AML-193 (cell line): ENCODE measurements around the gene ATRIP.
A peak's percentile ranks its signal among the peaks of the same experiment; 100 is the strongest.
"Not testable (repeated sequence)": the region's sequence is repeated elsewhere in the genome, so short reads cannot be mapped to it uniquely, and the experiment has no call there.

Experiments
- DNase-seq, 2 experiments: peaks; one replicate each; lab custom pipeline; 2025; lab: John Stamatoyannopoulos, UW

Gene ATRIP

DNA sequence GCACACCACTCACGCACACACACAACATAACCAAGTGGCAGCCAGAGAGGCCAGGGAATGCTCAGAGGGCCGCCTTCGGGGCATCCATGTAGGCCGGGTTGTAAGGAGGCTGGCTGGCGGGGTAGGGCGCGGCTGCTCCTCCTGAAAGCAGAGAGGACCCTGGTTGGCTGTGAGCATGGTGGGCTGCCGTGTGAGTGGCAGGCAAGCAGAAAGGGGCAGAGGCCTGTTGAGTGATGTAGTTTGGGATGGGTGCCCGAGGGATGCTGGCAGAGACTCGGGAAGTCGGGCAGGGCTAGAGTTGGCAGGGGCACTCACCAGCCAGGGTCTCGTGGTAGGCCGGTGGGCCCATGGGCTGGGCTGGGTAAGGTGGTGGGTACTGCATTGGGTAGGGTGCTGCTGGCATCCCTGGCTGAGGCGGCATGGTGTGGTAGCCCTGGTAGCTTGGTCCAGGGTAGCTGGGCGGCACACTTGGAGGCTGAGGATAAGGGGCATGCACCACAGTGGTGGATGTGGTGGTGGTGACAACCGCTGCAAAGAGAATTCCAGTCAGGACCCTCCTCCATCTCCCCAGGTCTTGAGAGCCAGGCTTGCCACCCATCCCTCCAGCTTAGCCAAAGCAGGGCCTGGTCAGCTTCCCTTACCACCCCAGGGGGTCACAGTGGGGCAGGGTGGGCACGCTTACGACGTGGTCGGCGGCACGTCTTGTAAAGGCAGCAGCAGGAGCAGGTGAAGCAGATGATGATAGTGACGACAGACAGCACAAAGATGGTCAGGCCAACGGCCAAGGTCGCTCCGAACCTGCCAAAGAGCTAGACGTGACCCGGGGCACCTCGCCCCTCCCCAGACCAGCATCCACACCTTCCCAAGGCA lies 22.7 kb downstream of the ATRIP start:
- no peak for DNase-seq

DNA sequence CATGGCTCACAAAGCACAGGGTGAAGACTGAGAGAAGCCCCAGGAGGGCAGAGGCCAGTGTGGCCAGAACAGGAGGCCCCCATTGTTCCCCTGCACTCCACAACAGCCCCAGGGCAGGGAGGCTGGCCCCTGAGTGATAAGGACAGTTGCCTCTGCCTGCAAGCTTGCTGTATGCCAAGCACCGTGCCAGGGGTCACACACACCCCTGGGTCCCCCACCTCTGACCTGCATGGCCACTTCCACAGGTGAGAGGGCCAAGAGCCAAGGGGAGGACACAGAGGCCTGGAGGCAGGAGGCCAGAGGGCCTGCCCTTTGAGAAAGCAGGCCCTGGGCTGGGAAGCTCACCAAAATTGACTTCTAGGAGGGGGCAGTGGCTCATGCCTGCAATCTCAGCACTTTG lies 23.7 kb downstream of the ATRIP start:
- DNase-seq = no peak

DNA sequence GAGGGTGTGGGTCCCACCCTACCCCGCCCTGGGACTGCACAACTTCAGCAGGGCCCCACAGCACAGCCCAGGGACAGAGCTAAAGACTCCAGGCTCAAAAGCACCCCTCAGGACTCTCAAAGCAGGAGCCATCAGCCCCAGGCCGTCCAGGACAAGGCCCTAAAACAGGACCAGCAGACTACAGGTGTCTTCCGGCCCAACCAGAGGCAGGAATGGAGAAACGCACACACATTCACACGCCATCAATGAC lies 26.1 kb downstream of the ATRIP start:
- DNase-seq = no peak

DNA sequence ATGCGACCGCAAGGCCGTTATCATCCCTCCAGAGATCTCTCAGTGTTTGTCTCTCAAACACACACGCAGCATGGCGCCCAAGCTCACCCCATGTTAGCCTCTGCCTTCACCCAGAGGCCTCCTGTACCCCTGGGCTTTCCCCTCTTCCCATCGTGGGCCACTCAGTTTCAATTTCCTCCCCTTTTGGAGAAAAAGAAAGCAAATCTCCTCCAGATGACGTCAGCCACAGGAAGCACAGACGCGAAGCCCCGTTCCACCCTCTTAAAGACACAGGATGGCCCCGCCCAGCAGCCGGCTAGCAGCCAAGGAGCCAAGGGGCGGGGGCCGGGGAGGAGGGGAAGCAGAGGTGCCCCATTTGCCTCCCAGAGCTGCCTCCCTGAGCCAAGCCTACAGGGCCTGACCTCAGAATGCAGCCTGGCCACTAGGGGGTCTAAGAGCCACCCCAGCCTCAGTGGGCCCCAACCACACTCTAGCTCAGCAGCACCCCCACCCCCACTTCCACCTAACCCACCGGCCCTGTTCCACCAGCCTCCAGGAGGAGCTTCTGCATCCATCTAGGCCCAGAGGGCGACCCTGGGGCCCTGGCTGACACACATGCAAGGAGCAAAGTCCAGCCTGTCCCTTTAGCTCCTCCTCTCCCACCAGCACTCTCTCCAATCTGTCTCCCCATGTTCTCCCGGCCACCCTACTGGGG lies 26.5 kb downstream of the ATRIP start:
- peak; percentile 98 to 99 for DNase-seq

DNA sequence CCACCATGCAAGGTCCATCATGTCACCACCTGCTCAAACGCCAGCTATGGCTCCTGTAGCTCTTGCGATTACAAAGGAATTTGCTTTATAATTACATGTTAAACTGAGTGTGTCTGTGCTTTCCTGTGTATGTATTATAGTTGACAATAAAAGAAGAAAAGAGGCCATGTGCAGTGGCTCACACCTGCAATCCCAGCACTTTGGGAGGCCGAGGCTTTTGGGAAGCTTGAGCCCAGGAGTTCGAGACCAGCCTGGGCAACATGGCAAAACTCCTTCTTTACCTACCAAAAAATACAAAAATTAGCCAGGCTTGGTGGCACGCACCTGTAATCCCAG lies 27.0 kb downstream of the ATRIP start:
- DNase-seq = no peak

DNA sequence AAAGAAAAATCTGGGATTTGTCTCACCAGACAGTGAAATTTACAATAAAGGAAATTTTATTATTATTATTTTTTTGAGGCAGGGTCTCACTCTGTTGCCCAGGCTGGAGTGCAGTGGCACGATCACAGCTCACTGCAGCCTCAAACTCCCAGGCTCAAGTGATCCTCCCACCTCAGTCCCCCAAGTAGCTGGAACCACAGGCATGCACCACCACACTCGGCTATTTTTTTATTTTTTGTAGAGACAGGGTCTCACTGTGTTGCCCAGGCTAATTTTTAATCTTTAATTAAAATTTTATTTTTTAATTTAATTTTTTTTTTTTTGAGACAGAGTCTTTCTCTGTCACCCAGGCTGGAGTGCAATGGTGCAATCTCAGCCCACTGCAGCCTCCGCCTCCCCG lies 27.5 kb downstream of the ATRIP start:
- DNase-seq = not testable (repeated sequence)

DNA sequence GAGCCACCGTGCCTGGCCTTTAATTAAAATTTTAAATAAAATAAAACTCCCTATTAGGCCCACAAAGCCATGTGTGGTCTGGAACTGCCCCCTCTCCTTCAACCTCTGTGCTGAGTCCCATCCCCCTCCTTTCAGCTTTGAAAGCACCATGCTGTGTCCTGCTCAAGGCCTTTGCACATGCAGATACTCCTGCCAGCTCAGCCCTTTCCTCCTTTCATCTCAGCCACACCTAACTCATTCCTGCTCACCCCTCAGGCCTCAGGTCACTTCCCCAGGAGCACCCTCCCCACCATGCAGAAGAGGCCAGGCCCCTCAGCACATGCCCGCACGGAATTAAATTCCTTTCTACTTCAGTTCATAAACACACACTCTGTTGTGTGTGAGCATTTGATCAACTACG lies 28.1 kb downstream of the ATRIP start:
- no peak for DNase-seq

DNA sequence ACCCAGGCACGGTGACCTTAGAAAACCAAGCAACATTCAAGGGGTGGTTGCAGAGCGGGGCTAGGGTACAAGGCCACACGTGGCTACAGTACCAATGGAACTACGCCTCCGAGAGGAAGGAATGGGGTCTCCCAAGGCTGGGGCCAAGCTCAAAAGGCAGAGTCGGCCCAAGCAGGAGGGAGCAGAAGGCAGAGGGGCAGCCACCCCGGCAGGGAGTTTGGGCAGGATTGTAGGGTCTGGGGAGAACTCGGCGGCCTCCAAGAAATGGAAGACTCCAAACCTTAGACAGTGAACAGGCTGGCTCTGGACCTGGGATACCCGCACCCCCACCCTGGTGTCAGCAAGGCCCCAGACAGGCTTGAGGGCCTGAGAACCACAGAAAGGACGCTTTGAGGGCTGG lies 28.7 kb downstream of the ATRIP start:
- DNase-seq = no peak

DNA sequence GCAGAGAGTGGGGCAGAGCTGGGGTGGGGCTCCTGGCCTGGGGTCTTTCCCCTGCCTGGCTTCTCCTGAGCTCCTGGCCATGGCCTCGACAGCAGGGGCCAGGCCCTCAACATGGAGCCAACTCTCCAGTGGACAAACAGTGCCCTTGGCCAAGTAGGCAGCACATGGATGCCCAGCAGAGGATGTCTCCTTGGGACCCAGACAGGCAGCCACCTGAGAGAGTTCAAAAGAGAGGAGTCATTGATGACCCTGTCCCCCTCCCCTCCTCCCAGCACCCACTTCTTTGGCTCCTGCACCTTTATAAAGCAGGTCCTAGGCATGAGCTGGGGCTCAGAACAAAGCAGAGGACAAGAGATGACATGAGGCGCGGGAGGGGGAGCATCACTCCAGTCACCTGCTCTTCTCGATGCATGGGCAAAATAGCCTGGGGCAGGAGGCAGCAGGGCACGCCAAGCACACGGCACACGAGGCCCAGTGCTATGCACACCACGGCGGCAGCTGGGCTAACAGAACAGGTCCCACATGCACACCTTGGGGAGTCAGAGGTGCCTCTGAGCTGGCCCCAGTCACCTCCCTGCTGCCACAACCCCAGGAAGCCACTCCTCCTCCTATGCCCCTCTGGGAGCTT lies 30.0 kb downstream of the ATRIP start:
- no peak for DNase-seq

DNA sequence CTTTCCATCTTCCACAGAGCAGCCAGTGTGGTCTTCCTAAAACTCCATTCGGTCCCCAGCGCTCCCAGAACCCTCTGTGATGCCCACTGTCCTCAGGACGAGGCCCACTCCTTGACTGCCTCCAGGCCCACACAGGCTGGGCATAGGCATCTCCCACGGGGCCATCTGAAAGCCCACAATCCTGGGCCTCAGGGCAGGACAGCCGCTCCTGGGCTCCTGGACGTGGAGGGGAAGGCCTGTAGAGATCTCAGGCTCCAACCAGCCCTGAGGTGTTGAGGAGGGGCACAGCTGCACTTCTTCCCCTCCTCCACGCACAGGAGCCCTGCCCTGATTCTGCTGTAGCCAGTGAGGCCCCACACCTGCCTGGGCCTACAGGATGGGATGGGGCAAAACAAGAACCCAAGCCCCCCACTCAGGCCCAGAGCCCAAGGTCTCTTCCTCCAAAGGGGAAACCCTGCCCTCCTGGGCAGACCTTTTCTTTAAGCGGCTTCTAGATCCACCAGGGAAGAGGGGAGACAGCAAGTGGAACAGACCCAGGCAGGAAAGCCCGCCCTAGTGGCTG lies 31.5 kb downstream of the ATRIP start:
- no peak for DNase-seq

DNA sequence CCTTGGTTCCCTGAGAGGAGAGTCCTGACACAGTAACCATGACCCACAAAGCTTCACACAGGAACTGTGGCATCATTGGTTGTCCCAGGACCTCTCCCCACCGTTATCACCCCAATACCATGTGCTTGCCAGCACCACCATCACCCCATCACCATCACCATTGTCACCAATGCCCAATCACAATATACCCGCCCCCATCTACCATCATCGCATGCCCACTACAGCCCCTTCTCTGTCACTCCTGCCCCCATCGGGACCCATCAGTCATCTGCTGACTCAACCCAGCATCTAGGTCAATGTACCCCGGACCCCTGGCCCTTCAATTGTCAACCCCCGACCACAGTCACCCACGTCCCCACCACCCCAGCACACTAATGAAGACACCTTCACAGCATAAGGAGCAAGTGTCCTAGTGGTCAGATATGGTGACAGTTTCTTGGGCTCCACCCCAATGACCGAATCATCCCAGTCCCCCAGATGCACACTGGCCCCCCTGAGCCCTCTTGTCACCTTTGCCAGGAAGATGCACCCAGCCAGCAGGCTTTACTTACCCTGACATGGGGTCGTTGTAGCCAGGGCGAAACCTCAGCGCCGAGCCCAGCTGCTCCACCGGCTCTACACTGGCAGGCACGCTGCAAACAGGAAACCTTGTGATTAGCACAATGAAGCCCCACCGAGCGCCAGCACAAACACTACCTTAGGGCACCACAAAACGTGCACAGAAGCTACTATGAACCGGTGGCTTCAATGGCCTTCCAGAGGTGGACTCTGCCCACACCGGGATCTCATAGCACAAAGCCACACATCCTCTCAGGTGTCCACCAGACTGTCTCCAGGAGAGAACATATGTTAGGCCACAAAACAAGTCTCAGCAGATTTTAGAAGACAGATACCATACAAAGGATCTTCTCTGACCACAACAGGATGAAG lies 32.4 kb downstream of the ATRIP start:
- DNase-seq = peak in 1 of 2 experiments; percentile 19

DNA sequence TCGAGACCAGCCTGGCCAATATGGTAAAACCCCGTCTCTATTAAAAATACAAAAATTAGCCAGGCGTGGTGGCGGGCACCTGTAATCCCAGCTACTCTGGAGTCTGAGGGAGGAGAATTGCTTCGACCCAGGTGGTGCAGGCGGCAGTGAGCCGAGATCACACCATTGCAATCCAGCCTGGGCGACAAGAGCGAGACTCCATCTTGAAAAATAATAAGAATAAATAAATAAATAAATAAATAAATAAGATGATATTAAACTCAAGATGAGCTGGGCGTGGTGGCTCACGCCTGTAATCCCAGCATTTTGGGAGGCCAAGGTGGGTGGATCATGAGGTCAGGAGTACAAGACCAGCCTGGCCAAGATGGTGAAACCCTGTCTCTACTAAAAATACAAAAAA lies 34.4 kb downstream of the ATRIP start:
- not testable (repeated sequence) for DNase-seq

DNA sequence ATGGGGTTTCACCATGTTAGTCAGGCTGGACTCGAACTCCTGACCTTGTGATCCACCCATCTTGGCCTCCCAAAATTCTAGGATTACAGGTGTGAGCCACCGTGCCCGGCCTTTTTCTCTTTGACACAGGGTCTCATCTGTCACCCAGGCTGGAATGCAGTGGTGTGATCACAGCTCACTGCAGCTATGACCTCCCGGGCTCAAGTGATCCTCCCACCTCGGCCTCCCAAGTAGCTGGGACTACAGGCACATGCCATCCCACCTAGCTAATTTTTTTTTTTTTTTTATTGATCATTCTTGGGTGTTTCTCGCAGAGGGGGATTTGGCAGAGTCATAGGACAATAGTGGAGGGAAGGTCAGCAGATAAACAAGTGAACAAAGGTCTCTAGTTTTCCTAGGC lies 36.3 kb downstream of the ATRIP start:
- DNase-seq = not testable (repeated sequence)

DNA sequence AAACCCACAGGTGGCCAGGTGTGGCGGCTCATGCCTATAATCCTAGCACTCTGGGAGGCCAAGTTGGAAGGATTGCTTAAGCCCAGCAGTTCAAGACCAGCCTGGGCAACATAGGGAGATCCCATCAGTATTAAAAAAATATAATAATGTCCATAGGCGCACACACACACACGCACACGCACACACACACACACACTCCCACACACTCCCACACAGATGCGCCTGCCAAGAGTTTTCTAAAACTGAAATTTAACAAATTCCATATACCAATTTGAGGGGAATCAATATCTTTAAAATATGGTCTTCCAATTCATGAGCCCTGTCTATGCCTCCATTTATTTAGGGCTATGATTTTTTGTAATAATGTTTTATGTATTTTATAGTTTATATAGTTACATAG lies 40.4 kb downstream of the ATRIP start:
- no peak for DNase-seq

DNA sequence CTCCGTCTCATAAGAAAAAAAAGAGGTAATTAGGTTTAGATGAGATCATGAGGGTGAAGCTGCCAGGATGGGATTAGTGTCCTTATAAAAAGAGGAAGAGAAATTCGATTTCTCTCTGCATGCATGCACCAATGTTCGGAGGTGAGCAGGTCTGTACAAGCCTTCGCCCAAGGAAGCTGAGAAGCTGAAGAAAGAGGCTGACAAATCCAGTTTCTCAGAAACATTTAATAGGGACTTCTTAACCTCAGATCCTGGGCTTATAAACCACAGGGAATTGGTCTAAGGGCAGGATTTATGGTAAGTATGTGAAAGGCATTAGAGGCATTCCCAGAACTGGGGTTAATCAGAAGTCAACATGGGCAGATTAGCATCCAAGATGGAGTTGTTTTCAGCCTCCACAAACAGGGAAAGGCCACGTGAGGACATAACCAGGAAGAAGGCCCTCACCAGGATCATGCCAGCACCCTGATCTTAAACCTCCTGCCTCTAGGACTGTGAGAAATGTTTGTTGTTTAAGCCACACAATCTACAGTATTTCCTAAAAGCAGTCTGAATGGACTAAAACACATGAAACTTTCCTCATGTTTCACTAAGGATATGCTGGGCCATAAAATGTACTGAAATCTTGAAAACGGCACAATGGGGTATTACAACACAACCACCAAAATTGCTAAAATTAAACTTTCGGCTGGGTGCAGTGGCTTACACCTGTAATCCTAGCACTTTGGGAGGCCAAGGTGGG lies 46.1 kb downstream of the ATRIP start:
- DNase-seq = peak; percentile 84

DNA sequence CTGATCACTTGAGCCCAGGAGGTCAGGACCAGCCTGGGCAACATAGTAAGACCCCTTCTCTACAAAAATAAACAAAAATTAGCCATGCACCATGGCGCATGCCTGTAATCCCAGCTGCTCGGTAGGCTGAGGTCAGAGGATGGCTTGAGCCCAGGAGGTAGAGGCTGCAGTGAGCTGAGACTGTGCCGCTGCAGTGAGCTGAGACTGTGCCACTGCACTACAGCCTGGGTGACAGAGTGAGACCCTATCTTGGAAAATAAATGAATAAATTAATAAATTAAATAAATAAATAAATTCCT lies 46.6 kb downstream of the ATRIP start:
- no peak for DNase-seq

DNA sequence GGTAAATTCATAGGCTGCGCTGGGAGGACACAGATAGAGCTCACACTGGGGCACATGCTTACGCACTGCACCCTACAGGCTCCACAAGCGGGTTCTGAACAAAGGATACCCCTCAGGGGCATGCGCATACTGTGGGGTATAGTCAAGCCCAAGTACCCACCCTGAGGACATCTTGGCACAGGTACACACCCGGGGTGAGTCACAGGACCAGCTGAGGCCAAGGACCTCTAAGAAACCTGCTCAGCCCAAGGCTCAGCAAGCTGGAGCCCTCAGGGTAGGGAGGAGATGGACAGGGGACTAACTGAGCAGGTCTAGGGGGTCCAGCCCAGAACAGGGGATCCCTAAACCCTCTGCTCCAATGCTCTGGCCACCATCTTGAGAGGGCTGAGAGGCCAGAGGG lies 54.1 kb downstream of the ATRIP start:
- no peak for DNase-seq

DNA sequence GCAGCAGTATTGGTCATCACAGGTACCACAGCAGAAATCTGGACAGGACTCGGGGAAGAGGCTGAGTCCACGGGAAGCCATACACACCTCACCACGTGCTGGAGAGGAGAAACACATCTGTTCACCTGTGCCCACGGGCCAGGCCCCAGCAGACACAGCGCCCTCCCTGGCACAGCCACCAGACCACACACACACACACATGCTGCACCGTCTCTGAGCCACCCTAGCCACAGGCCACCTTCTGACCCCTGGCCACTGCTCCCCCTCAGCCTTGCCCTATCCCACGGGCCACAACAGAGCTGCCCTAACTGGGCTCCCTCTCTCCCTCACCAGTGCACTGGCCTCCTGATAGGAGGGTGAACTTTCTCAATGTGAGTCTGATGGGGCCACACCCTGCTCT lies 54.7 kb downstream of the ATRIP start:
- no peak for DNase-seq

DNA sequence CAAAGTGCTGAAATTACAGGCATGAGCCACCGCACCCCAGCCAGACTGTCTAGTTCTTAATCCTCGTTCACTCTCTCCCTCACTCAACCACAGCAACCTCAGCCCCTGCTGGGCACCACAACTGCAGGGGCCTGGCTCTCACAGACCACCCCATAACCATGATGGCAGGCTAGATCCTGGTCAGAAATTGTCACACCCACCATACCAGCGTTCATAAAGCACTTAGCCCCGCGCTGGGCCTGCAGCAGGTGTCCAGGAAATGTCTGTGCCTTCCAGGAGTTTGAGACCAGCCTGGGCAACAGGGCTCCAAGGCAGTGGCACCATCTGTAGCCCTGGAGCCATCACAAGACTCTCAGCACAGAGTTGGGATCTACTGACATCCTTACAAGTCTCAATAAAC lies 55.6 kb downstream of the ATRIP start:
- no peak for DNase-seq

DNA sequence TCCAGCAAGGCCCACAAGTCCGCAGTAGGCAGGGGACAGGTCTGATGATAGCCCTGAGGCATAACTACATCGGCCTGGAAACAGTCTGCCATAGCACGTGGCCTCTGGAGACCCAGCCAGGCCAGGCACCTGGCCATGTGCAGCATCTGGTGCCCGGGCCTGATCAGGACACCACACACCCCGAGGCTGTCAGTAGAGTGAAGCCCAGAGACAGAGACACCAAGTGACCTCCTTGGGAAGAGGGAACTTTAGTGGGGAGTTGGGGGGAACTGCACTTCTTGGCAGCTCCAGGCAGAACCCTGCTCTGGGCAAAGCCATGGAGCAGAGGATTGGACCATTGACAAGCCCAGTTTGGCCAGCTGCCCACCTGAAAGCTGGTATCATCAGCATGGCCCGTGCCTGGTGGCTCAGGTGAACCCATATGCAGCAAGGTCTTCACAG lies 56.2 kb downstream of the ATRIP start:
- DNase-seq = no peak

DNA sequence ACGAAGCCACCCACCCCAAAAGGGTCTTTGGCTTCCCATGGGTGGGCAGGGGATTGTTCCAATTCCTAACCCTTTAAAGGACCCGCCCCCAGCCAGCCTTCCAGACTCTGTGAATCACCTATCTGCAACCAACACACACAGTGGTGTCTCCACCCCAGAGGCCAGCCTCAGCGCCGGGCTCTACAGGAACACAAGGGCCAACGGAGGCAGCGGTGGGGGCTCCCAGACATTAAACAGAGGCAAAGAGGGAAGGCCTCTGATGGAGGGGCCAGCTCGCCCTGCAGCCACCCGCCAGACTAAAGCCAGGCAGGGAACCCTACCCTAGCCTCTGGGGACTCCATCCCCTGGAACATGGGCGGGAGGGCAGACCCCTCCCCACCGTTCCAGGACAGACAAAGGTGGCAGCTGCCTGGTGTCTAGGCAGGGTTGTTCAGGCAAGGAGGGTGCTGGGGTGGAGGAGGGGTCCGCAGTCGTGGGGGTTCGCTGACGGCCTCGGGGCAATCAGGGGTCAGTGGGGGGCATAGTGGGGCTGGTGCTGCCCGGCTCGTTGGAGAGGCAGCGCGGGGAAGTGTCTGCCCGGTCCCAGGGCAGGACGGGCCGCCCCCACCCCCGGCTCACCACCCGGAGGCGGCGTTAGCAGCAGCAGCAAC lies 57.0 kb downstream of the ATRIP start:
- peak in 1 of 2 experiments; percentile 12 for DNase-seq
